GM12891 (cell line): ENCODE results near the gene GATAD1.

Source experiments
- PAX5 ChIP-seq: IDR thresholded peaks from 2 replicates; pipeline ENCODE4 v1.6.1; 2011; ENCODE audit warnings: low read length, moderate library complexity, mild to moderate bottlenecking; ENCODE audit not compliant: insufficient read depth, severe bottlenecking
- POLR2A ChIP-seq: IDR thresholded peaks from 2 replicates; pipeline ENCODE4 v1.6.1; 2011; ENCODE audit warnings: low read depth, low read length, control low read depth
- POLR2AphosphoS5 ChIP-seq: IDR thresholded peaks from 2 replicates; pipeline ENCODE4 v1.6.1; 2011; ENCODE audit warnings: low read depth, low read length, control low read depth
- POU2F2 ChIP-seq: IDR thresholded peaks from 2 replicates; pipeline ENCODE4 v1.6.1; 2011; ENCODE audit warnings: low read depth, mild to moderate bottlenecking, control low read depth, low read length, moderate library complexity
- SPI1 ChIP-seq: IDR thresholded peaks from 2 replicates; pipeline ENCODE4 v1.6.1; 2011; ENCODE audit warnings: low read depth, low read length, control low read depth
- TAF1 ChIP-seq: IDR thresholded peaks from 2 replicates; pipeline ENCODE4 v1.6.1; 2011; ENCODE audit warnings: low read depth, low read length, control low read depth

DNA sequence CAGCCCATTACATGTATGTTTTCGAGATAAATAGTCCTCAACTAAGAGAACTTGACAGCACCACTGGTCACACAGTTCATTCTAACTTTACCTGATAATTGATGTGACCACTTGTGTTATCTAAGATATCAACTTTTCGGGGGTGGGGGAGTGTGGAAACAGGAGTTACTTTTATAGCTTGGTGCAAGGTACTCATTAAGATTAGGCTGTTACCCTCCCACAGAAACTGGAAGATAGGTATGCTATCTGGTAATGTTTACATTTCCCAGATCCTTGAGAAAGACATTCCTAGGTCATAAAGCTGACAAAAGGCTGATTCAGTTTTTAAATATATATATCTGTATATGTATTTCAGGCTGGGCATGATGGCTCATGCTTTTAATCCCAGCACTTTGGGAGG lies 19.4 kb downstream of the GATAD1 start:
- TF ChIP-seq TAF1: no peak
- no peak for TF ChIP-seq PAX5
- no peak for TF ChIP-seq POLR2AphosphoS5
- no peak for TF ChIP-seq POLR2A
- no peak for TF ChIP-seq POU2F2
- TF ChIP-seq SPI1: no peak
